ENCODE data around the gene SMIM30.
"Not testable (repeated sequence)": the region's sequence is repeated elsewhere in the genome, so short reads cannot be mapped to it uniquely, and the experiment has no call there.

SMIM30 gene, protein sequence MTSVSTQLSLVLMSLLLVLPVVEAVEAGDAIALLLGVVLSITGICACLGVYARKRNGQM

DNA sequence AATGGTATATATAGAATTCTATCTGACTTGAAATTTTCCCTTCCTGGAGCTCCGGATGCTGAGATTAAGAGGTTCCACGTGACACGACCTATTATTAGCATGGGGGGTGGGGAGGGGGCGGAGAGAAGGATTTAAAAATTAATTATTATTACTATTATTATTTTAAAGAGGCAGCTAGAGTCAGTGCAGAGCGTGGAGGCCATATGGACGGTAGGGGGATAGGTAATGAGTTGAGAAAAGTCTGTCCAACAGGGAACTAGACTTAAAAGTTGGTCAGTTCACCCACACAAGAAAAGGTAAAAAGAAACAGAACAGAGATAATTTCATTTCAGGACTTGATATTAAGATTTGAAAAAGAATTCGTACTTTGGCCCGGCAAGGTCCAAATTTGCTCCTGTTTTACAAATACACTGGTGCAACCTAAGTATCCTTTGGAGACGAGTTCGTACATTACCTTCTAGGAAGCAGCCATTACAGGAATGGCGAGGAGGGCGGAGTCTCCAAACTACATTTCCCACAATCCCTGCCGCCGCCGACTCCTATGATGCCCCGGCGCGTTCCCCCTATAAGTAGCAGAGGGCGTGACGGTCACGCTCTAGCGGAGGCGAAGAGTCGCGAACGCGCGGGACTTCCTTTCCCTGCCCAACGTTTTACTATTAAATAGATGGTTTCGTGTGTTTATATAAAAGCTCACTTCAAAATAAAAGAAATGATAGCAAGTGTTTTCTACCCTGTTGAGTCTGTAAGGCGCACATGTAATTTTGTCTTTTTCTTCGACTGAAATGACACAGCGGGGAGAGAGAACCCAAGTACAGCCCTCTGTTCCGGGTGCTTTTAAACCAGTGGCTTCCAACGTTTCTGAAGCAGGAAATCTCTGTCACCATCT is at the start of gene SMIM30:
SMIM30 (minus strand) TSS at position 481 of the 886 bp plus-strand sequence. CDS start 976 bp downstream, outside the sequence.
- DNase-seq, result peak; percentile 92

DNA sequence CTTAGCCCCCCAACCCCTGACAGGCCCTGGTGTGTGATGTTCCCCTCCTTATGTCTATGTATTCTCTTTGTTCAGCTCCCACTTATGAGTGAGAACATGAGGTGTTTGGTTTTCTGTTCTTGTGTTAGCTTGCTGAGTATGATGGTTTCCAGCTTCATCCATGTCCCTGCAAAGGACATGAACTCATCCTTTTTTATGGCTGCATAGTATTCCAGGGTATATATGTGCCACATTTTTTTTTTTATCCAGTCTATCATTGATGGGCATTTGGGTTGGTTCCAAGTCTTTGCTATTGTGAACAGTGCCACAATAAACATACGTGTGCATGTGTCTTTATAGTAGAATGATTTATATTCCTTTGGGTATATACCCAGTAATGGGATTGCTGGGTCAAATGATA is 47.8 kb upstream of the SMIM30 start:
- not testable (repeated sequence) for DNase-seq

DNA sequence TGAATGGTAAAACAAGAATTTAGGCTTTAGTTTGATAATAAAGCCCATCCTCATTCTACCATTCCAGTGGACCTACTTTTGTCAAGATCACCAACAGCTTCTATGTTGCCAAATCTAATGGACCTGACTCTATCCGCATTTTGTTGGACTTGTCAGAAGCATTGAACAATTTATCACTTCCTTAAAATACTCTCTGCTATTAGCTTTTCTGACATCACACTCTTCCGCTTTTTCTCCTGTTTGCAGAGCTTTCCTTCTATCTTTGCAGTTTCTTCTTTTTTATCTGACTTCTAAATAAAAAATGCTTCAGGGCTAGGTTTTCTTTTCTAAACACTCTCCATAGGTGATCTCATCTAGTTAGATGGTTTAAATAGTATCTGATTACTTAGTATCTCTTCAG is 42.7 kb upstream of the SMIM30 start:
- no peak for DNase-seq

DNA sequence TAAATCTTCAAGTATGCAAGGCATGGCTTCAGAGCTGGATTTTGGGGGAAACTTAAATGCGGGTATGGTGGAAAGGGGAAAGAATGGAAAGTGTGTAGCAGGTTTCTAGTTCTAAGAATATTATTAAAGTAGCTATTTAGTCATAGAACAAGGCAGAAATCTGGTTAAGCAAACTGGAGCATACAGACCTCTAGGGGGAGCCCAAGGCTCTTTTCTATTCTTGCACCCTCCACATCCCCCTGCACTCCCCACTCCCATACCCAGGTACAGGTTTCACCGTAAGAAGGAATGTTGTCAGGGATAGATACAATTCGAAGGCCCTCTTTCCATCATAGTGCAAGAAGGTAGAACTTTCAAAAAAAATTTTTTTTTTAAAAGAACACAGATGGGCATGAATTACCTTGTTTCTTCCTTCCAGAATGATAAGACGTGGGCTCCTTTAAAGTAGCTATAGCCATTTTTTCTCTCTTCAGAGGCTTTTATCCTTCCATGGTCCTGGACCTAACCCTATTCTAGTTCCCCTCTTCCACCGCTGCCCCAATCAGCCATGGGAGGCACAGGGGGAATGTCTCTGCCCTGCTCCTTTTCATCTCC is 41.5 kb upstream of the SMIM30 start:
- peak; percentile 14 for DNase-seq

DNA sequence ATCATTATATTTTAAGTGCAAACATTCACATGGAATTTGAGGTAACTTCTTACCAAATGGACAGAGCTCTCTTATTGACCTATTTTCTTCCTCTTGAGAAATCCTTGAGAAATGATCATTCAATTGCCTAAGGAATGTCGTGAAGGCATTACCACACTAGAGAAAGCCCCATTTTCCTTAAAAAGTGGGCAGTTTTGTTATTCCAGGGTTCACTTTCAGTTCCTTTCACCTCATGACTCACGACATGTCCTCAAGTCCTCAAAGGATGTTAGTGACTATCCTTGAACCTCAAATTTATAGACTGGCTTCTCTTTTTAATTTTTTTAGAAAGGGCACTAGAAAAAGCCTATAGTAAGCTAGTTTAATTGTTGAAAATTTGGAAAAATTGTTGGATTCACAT is 40.4 kb upstream of the SMIM30 start:
- DNase-seq, result no peak

DNA sequence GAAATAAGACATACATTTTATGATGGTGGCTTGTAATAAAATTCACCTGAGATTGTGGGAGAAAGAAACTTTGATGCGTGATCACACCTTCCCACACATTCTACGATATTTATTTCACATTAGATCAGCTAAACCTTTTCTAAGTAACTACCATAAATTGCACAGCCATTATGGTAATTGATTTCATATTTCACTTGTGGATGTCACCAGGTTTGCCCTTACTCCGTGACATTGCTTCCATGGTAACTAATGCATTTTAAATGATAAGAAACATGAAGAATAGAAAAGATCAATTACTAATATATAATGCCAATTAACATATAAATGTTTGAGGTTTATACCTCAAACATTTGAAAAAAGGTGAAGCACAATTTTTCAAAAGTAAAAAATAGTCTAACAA is 35.8 kb upstream of the SMIM30 start:
- DNase-seq, result no peak

DNA sequence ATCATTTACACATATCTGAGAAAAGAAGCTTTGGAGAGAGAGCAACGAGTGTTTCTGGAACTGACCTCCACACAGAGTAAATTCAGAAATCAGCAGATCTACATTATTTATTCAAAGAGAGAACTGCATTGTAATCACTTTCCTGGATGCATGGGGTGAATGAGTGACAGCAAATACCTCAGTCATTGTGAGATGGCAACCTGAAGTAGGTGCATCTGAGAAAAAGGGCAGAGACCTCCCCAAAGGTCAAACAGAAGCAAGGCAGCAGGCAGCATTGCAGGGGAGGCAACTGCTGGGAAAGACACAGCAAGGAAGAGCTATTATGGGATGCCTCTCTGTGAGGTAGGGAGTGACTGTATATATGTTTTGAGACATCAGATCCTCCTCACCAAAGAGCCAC is 26.5 kb upstream of the SMIM30 start:
- no peak for DNase-seq

DNA sequence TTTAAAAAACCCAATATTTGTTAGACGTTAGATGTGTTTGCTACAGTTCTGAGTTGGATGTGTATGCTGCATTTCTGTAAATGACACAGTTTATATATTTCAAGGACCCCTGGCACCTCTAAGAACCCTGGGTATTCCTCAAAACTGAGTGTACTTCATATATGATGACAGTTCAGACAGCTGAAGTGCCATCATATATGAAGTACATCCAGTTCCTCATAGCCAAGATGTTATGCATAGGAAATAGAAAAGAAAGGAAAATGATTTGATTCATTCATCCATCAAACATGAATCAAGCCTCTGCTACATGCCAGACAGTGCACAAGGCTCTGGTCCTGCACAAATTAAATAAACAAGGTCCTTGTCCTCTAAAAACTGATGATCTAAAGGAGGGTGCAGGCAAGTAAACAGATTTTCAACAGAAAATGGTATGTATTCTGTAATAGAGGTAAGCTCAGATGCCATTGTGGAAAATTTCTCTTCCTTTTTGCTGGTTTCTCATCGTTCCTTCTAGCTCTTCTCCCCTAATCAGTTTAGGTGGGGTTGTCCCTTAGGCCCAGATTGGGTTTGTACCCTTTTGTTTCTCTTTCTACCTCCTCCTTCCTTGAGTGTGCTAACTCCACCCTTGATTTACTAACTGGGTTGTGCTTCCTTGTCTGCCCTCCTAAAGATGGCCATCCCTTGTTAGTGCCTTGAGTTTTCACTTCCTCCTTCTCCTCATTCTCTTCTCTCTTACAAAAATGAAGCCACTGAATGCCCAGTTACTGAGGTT is 25.3 kb upstream of the SMIM30 start:
- no peak for DNase-seq

DNA sequence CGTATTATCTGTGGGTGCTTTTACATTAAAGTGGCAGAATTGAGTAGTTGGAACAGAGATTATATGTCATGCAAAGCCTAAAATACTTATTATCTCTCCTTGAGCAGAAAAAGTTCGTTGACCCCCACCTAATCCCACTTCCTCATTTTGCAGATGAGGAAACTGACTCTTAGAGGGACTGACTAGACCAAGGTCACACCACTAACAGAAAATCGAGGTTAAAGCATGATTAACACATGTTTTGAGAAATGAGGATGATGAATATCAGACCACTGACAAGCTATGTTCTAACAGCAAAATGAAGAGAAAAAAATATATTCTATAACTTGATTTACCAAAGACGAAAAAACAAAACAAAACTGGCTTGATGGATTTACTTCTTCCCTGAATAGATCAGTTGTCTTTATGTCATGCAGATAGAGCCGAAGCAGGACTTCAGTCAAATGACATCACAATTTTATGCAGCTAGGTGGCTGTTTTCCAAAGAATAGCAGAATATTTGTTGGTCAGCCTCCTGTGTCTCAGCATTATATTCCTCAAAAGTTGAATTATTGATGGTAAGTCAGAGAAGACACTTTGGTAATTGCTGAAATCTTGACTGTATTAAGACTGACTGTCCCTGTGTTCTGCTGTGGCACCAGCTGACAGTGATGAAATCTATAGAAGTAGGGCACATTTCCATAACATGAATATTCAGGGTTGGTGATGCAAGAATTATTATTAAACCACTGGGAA is 24.2 kb upstream of the SMIM30 start:
- no peak for DNase-seq

DNA sequence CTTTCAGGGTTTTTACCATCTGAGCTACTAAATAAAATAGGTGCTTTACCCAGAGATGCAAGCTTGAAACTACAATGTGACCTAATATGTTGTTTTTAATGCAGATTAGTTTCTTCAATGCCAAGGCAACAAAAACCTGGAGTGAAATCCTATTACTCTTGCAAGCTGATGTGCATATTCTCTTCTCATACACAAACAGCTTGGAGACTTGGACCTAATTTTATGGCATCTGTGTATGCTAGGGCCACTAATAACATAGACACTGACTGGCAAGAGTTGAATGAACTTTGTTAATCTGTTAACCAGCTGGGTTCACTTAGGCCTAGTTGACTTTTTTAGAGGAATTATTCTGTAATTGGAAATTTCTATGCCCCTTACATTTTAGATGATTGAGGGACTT is 23.4 kb upstream of the SMIM30 start:
- DNase-seq, result no peak

DNA sequence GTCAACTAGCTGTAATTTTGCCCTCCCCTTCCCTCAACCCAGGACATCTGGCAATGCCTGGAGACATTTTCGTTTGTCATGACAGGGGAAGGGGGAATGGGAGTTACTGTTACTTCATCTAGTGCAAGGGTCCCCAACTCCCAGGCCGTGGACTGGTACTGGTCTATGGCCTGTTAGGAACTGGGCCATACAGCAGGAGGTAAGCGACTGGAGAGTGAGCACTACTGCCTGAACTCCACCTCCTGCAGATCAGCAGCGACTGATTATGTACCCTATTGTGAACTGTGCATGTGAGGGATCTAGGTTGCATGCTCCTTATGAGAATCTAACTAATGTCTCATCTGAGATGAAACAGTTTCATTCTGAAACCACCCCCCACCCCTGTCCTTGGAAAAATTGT is 22.6 kb upstream of the SMIM30 start:
- no peak for DNase-seq

DNA sequence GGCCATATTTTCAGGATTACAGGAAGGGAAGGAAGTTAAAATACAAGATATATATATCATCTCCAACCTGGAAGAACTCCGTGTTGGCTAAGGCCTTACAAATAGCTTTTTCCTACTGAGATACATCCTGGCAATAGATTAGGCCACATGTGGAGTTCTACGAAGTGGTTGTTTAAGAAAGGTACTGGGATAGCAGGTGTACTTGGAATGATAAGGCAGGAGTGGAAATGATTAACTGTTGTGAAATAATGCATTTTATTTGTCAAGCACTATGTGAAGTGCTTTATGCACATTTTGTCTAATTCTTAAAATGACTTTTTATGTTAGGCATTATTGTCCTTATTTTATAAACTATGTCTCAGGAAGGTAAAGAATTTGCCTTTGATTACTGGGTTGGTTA is 18.9 kb upstream of the SMIM30 start:
- no peak for DNase-seq

DNA sequence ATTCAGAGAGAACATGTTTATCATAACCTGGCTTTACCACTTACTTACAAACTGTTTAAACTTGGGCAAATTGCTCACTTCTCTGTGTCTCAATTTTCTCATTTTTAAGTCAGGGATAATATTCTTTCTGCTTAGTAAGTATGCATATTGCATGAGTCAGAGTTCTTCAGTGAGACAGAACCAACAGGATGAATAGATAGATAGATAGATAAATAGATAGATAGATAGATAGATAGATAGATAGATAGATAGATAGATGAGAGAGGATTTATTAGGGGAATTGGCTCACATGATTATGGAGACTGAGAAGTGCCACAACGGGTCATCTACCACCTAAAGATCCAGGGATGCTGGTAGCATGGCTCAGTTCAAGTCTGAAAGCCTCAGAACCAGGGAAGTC is 15.7 kb upstream of the SMIM30 start:
- no peak for DNase-seq

DNA sequence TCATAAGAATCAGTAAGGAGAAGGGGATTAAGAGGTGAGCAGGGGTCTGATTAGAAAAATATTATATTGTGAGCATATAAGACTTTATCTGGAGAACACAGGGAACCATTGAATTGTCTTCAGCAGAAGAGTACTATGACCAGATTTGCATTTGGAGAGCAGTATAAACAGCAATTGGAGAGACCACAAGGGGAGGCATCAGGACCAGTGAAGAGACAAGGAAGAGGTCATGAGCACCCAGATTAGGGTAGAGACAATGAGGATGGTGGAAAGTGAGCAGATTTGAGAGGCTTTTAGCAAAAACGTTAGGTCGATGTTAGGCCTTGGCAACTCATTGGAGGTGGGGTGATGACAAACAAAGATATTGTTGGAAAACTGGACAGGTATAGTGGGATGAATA is 13.0 kb upstream of the SMIM30 start:
- DNase-seq, result no peak

DNA sequence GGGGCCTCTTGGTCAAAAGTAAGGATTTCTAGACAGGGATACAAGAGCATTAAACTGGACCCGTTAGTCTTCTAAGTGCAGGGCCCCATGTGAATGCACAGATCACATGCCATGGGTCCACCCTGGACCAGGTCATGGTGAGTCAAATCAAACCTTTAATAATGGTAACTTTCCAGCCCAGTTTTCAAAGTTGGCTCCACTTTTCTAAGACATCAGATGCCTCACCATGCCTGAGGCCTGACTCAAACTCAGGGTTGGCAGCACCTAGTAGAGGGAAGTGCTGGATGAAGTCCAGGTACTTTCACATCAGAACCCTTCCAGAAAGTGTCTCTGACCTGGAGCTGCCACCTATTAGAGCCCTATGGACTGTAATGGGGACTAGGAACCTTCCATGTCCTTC is 9.7 kb upstream of the SMIM30 start:
- no peak for DNase-seq

DNA sequence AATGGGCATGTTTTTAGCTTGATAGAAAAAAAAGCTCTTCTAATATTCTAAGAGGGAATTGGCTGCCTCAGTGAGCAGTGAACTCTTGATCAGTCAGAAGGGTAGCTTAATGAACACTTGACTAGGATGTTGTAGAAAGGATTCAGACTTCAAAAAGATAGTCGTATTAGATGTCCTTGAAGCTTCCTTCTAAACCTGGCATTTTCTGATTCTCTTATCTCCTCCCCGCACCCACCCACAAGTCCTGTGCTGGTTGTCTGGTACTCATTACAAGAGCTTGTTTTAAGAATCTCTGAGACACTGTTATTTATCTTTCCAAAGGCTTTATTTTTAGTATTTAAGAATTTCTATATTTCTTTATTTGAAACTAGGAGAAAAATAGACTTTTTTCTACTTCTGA is 7.4 kb upstream of the SMIM30 start:
- no peak for DNase-seq

DNA sequence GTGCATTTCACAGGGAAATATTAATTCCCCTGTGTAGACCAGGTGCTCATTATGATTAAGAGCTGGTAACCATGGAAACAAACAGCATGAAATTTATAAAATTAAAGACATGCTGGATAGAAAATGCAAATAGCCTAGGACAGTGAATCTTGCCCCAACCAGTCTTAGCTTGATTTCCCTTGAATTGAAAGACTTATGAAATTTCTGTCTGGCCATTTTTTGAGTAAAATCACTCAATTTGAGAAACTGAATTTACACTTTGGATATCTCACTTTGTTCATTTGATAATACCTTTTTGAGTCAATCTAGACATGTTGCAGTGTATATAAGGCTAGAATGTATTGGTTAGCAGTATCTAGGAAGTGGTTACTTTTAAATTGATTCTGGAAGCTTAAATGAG is 4.4 kb upstream of the SMIM30 start:
- DNase-seq, result no peak

DNA sequence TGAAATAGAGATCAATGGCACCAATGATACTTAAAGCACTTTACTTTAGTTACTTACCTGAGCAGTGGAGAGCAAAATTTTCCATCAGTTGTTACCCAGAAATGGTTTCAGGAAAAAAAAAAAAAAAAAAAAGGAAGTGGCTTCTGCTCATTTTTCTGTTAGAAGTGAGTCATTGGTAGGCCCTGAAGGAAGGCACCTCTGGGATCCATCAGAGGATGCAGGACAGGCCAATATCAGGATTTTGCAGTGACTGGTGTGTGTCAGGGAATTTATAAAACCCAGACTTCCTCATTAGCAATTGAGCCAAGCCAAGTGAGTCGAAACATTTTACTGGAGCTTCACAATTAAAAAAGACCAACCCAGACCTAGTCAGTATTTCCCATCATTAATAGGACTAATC is 2.3 kb upstream of the SMIM30 start:
- no peak for DNase-seq

DNA sequence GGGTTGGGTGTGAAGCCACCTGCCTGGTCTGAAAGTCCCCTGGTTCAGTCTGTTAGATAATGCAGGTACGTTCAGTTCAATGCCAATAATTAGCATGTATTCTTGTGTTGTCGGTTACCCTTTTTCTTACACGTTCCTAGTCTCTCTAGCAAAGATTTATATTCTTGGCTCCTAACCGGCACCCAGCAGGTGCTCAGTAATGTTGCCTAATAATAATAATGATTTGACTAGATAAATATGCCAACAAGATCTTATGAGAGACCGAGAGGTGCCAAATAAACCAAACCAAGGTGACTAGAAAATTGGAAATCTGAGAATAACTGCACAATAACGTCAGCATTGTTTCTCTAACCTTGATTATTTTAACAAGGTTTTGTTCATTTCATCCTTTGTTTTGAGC is 1.1 kb upstream of the SMIM30 start:
- DNase-seq, result no peak

DNA sequence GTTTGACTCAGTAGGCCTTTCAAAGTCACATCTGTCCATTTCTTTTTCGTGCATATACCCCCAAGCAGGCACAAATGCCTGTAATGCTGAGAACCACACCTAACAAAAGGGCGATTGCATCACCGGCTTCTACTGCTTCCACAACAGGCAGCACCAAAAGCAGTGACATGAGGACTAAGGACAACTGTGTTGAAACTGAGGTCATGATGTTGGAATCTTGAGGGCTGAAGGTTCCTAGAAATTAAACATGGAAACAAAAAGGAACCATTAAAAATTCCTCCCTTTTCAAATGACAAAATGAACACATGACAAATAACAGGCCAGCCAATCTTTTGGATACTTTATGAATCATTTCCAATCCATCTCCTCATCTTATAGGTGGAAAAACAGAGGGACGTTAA is 980 bp downstream of the SMIM30 start:
- peak; percentile 12 for DNase-seq

DNA sequence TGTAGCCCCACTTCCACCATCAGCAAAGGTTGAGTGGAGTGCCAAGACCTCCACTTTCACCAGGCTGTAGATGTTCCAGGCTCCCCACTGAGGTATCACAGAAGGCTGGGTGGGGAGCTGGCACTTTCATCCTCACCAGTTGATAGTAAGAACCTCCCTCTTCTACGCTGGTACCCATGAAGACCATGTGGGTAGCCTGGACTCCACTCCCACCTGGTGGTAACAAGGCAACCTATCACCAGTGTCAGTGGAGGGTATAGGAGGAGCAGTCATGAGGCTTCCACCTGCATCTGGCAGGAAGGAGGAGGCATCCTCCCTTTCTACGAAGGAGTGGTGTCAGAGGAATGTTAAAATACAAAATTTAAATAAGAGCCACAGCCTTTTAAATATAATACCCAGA is 4.4 kb downstream of the SMIM30 start:
- DNase-seq, result no peak

DNA sequence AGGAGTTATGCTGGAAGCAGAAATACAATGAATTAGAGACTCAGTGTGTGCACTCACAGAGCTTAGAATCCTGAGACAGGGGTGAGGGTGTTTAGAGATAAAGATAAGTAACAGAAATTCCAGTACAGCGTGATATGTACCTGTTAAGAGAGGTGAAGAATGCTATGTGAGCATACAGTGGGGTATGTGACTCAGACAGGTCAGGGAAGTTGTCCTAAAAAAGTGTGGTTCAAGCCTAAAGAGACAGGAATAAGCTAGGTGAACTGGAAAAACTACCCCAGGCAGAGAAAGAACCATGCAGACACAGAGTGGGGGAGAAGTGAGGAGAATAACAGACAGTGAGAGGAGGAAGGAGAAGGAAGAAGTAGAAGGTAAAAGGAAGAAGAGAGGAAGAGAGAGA is 8.6 kb downstream of the SMIM30 start:
- DNase-seq, result no peak

DNA sequence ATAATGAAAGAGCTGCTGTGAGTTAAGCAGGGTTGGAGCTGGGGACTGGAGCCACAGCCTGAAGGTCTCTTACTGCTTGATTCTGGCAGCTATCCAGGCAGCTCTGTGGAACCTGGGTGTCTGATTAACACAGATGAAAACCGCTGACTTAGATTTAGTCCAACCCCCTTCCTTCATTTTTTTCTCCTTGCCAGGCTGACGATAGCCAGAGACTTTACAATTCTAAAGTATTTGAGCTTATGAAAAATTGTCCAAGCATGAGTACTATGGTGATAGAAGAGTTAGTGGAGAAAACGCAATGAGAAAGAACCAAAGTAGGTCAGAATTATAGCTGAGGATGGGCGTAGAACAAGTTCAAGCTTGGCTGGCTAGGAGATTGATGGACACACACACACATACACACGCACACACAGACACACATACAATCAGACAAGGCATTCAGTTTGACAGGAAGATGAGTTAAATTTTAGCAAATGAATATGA is 18.2 kb downstream of the SMIM30 start:
- DNase-seq, result no peak

Measured in activated CD4-positive, alpha-beta T cell treated with anti-CD3 and anti-CD28 coated beads for 48 hours (primary cell).